MM.1S (cell line): ENCODE measurements around the gene FAM180A.
"Not testable (repeated sequence)": the region's sequence is repeated elsewhere in the genome, so short reads cannot be mapped to it uniquely, and the experiment has no call there.

Source experiments
- DNase-seq: peaks from one replicate; pipeline ENCODE4 v3.0.0-alpha.2; 2015
- H2AFZ ChIP-seq: fragments of 300-600 bp; sonication (generic); 2 replicates; pipeline ENCODE4 v1.6.0; 2016; ENCODE audit warnings: antibody characterized with exemption, low read length
- H3F3A ChIP-seq: fragments of 300-600 bp; sonication (generic); 2 replicates; pipeline ENCODE4 v1.6.1; 2016; ENCODE audit warnings: mild to moderate bottlenecking, antibody characterized with exemption, low read length, moderate library complexity, mixed read lengths; ENCODE audit not compliant: insufficient read depth
- H3K27ac ChIP-seq: fragments of 300-600 bp; sonication (generic); 2 replicates; pipeline ENCODE4 v1.5.1; 2016; ENCODE audit warnings: mild to moderate bottlenecking, low read length
- H3K27me3 ChIP-seq: fragments of 300-600 bp; sonication (generic); replicated peaks from 2 replicates; pipeline ENCODE4 v1.6.0; 2016; ENCODE audit warnings: low read length; ENCODE audit not compliant: insufficient read depth
- H3K36me3 ChIP-seq: fragments of 300-600 bp; sonication (generic); replicated peaks from 2 replicates; pipeline ENCODE4 v1.6.1; 2016; ENCODE audit warnings: mild to moderate bottlenecking, low read length, mixed read lengths; ENCODE audit not compliant: insufficient read depth
- H3K4me1 ChIP-seq: fragments of 300-600 bp; sonication (generic); 2 replicates; pipeline ENCODE4 v1.6.1; 2016; ENCODE audit warnings: low read length, mixed read lengths
- H3K4me2 ChIP-seq: fragments of 300-600 bp; sonication (generic); 2 replicates; pipeline ENCODE4 v1.6.0; 2016; ENCODE audit warnings: low read depth, low read length
- H3K4me3 ChIP-seq: fragments of 300-600 bp; sonication (generic); 2 replicates; pipeline ENCODE4 v1.5.1; 2016; ENCODE audit warnings: low read length, mixed read lengths
- H3K79me2 ChIP-seq: fragments of 300-600 bp; sonication (generic); 2 replicates; pipeline ENCODE4 v1.6.1; 2016; ENCODE audit warnings: mixed run types, low read length, mixed read lengths
- H3K9ac ChIP-seq: fragments of 300-600 bp; sonication (generic); 2 replicates; pipeline ENCODE4 v1.6.1; 2016; ENCODE audit warnings: low read length, mixed read lengths
- H3K9me2 ChIP-seq: fragments of 300-600 bp; sonication (generic); replicated peaks from 2 replicates; pipeline ENCODE4 v1.6.1; 2016; ENCODE audit warnings: mild to moderate bottlenecking, low read length, mixed read lengths; ENCODE audit not compliant: insufficient read depth
- H3K9me3 ChIP-seq: fragments of 300-600 bp; sonication (generic); replicated peaks from 2 replicates; pipeline ENCODE4 v1.6.1; 2016; ENCODE audit warnings: mild to moderate bottlenecking, low read length, mixed read lengths; ENCODE audit not compliant: insufficient read depth
- H4K20me1 ChIP-seq: fragments of 300-600 bp; sonication (generic); 2 replicates; pipeline ENCODE4 v1.6.1; 2016; ENCODE audit warnings: mild to moderate bottlenecking, low read length, moderate library complexity, mixed read lengths; ENCODE audit not compliant: insufficient read depth
- EZH2 ChIP-seq: fragments of 300-600 bp; sonication (generic); optimal IDR thresholded peaks from 2 replicates; pipeline ENCODE3; 2017; ENCODE audit warnings: low read depth, mild to moderate bottlenecking, antibody characterized with exemption, low read length, mixed read lengths
- EZH2phosphoT487 ChIP-seq: fragments of 300-600 bp; sonication (generic); IDR thresholded peaks from 2 replicates; pipeline ENCODE4 v1.6.1; 2018; ENCODE audit warnings: antibody characterized with exemption, low read length
- TF ChIP-seq, protein P1 (sequence below): fragments of 300-600 bp; sonication (generic); IDR thresholded peaks from 2 replicates; pipeline ENCODE4 v1.5.1; 2016; ENCODE audit warnings: antibody characterized with exemption, low read length, mixed read lengths

Gene FAM180A

DNA sequence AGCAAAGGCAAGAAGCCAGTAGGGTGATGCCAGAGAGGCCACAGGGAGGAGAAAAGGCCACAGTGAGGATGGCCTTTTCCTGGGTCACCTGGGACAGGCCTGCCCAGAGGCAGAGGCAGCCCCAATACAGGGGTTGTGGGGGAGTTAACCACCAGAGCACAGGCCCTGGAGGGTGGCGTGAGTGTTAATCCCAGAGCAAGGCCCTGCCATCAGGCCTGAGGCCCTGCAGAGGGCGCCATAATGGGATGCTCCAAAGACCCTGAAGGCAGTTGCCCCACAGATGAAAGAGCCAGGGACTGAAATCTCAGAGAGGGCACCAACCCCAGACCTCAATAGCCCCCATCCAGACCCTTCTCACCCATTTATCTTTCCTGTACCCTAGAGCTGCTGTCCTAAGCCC lies 44.5 kb downstream of the FAM180A start:
- Histone ChIP-seq H3K9me3 (no peaks in the 10 kb centered on the region), H3K79me2 (no peaks in the 10 kb centered on the region), H4K20me1 (no peaks in the 10 kb centered on the region), H3K27me3 (no peaks in the 10 kb centered on the region), H3K4me1 (no peaks in the 10 kb centered on the region), H3K4me2 (no peak overlapping the region), H3K36me3 (no peaks in the 10 kb centered on the region), H3F3A (no peaks in the 10 kb centered on the region), H2AFZ (no peak overlapping the region), H3K4me3 (no peak overlapping the region), H3K9ac (no peak overlapping the region), H3K9me2 (no peaks in the 10 kb centered on the region), H3K27ac (no peak overlapping the region)
- no peak for TF ChIP-seq EZH2phosphoT487
- TF ChIP-seq, protein P1, sequence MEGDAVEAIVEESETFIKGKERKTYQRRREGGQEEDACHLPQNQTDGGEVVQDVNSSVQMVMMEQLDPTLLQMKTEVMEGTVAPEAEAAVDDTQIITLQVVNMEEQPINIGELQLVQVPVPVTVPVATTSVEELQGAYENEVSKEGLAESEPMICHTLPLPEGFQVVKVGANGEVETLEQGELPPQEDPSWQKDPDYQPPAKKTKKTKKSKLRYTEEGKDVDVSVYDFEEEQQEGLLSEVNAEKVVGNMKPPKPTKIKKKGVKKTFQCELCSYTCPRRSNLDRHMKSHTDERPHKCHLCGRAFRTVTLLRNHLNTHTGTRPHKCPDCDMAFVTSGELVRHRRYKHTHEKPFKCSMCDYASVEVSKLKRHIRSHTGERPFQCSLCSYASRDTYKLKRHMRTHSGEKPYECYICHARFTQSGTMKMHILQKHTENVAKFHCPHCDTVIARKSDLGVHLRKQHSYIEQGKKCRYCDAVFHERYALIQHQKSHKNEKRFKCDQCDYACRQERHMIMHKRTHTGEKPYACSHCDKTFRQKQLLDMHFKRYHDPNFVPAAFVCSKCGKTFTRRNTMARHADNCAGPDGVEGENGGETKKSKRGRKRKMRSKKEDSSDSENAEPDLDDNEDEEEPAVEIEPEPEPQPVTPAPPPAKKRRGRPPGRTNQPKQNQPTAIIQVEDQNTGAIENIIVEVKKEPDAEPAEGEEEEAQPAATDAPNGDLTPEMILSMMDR, result 0 out of 2 replicates have a peak, but pooled peaks have one; percentile 12
- TF ChIP-seq EZH2, result no peak
- no peak for DNase-seq

DNA sequence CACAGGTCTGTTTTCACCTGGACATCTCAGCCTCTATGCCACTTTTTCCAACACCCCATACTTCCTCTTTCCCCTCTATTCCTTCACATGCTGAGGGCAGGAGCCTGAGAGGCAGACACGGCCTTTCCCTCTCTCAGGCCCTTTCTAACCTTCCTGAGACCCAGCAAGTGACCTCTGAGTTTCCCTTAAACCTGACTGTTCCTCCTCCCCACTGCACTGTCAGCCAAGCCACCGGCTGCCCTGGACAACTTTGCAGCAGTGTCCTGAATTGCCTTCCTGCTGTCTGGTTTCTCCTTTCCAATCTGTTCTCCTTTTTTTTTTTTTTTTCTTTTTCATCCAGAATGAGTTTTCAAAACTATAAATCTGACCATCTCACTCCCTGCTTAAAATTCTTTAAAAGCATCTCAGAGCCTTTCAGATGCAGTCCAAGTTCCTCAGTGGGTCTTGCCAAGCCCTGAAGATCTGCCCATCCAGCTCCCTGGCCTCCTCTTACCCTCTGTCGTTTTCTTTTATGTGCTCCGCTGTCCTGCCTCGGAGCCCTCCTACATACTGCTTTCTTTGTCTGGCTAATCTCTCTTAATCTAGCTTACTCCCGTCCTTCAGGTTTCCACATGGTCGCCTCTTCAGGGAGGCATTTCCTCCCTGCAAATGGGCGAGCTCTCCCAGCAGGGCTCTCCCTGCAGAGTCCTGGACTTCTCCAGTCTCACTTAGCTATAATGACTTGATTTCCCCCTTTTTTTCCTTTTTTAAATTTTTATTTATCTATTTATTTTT lies 51.1 kb downstream of the FAM180A start:
- Histone ChIP-seq H4K20me1 (no peaks in the 10 kb centered on the region), H3K9ac (no peak overlapping the region), H3K79me2 (no peaks in the 10 kb centered on the region), H3K27me3 (no peaks in the 10 kb centered on the region), H2AFZ (no peak overlapping the region), H3K27ac (no peak overlapping the region), H3K4me1 (no peaks in the 10 kb centered on the region), H3K36me3 (no peaks in the 10 kb centered on the region), H3F3A (no peaks in the 10 kb centered on the region), H3K4me2 (no peak overlapping the region), H3K9me3 (no peaks in the 10 kb centered on the region), H3K9me2 (no peaks in the 10 kb centered on the region), H3K4me3 (no peak overlapping the region)
- DNase-seq, result no peak
- TF ChIP-seq EZH2 (no peak), EZH2phosphoT487 (no peak)
- TF ChIP-seq, protein P1, result no peak

DNA sequence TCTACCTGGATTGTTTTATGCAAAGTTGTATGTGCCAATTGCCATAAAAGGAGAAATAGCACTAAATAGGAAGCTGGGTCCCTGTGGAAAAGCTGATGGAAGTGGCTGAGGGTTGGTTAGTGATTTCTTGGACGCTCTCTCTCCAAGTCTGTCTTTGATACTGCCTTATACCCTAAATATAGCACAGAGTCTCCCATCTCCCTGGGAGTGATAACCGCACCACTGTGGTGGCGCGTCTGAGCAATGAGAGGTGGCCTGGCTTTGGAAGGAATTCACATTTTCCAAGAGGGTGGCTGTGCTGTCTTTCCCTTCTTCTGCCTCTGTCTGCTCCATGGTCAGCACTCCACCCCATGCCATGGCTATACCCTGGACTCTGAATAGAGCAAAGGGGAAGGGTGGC lies 55.1 kb downstream of the FAM180A start:
- Histone ChIP-seq H3K4me1 (no peaks in the 10 kb centered on the region), H4K20me1 (no peaks in the 10 kb centered on the region), H3K27ac (no peak overlapping the region), H3K9me3 (no peaks in the 10 kb centered on the region), H3K27me3 (no peaks in the 10 kb centered on the region), H3K4me2 (no peak overlapping the region), H3F3A (no peaks in the 10 kb centered on the region), H3K9me2 (no peaks in the 10 kb centered on the region), H3K79me2 (no peaks in the 10 kb centered on the region), H3K4me3 (no peak overlapping the region), H3K36me3 (no peaks in the 10 kb centered on the region), H3K9ac (no peak overlapping the region), H2AFZ (no peak overlapping the region)
- DNase-seq, result no peak
- TF ChIP-seq, protein P1, result no peak
- TF ChIP-seq EZH2phosphoT487, result no peak
- no peak for TF ChIP-seq EZH2

DNA sequence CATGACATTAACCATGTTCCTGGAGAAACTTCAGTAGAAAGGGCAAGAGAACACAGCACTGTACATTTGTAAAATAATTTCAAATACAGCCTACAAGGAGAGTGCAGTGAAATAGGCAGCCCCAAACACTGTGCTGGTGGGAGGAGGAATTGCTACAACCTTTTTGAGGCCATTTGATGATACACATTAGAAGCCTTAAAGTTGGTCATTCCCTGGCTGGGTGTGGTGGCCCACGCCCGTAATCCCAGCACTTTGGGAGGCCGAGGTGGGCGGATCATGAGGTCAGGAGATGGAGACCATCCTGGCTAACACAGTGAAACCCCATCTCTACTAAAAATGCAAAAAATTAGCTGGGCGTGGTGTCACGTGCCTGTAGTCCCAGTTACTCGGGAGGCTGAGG lies 56.0 kb downstream of the FAM180A start:
- H3K4me1 ChIP-seq, H3K27ac ChIP-seq, H3K4me3 ChIP-seq, H2AFZ ChIP-seq, H4K20me1 ChIP-seq, H3K9me2 ChIP-seq, H3K36me3 ChIP-seq, DNase-seq, H3K9ac ChIP-seq, H3K27me3 ChIP-seq, H3K4me2 ChIP-seq, H3K79me2 ChIP-seq, H3F3A ChIP-seq, H3K9me3 ChIP-seq: not testable (repeated sequence)
